Loucy (cell line): ENCODE results near the gene MNT.

Experiments
- H2AFZ ChIP-seq: fragments of 200-600 bp; sonication (generic); 2 replicates; pipeline ENCODE4 v1.6.0; 2016; ENCODE audit warnings: antibody characterized with exemption, mild to moderate bottlenecking, low read length, moderate library complexity
- H3F3A ChIP-seq: fragments of 200-600 bp; 2 replicates; pipeline ENCODE4 v1.6.0; 2016; ENCODE audit warnings: antibody characterized with exemption, low read depth, mild to moderate bottlenecking
- H3K27me3 ChIP-seq: fragments of 200-600 bp; sonication (generic); 2 replicates; pipeline ENCODE4 v1.6.1; 2014; ENCODE audit warnings: low read length, mild to moderate bottlenecking; ENCODE audit not compliant: insufficient read depth, poor library complexity, severe bottlenecking
- H3K36me3 ChIP-seq: fragments of 200-600 bp; sonication (generic); 2 replicates; pipeline ENCODE4 v1.6.1; 2016; ENCODE audit warnings: low read length; ENCODE audit not compliant: insufficient read depth
- H3K4me1 ChIP-seq: fragments of 200-600 bp; sonication (generic); 2 replicates; pipeline ENCODE4 v1.5.1; 2014; ENCODE audit warnings: low read length, mild to moderate bottlenecking; ENCODE audit not compliant: insufficient read depth, poor library complexity, severe bottlenecking
- H3K4me2 ChIP-seq: fragments of 200-600 bp; sonication (generic); 2 replicates; pipeline ENCODE4 v1.6.0; 2014; ENCODE audit warnings: antibody characterized with exemption, low read length, low read depth, mild to moderate bottlenecking; ENCODE audit not compliant: poor library complexity, severe bottlenecking
- H3K4me3 ChIP-seq: fragments of 200-600 bp; sonication (generic); 2 replicates; pipeline ENCODE4 v1.5.1; 2014; ENCODE audit warnings: low read length, mild to moderate bottlenecking, mixed read lengths; ENCODE audit not compliant: poor library complexity, severe bottlenecking
- H3K79me2 ChIP-seq: fragments of 200-600 bp; sonication (generic); 2 replicates; pipeline ENCODE4 v1.6.1; 2014; ENCODE audit warnings: low read length; ENCODE audit not compliant: insufficient read depth
- H3K9ac ChIP-seq: fragments of 200-600 bp; sonication (generic); 2 replicates; pipeline ENCODE4 v1.6.0; 2014; ENCODE audit warnings: mild to moderate bottlenecking, low read depth, low read length, moderate library complexity; ENCODE audit not compliant: poor library complexity, severe bottlenecking
- H3K9me2 ChIP-seq: fragments of 200-600 bp; sonication (generic); replicated peaks from 2 replicates; pipeline ENCODE4 v1.6.1; 2016; ENCODE audit warnings: low read depth, low read length, mixed read lengths
- H3K9me3 ChIP-seq: fragments of 200-600 bp; sonication (generic); 2 replicates; pipeline ENCODE4 v1.6.1; 2014; ENCODE audit warnings: mild to moderate bottlenecking, antibody characterized with exemption, low read length, low read depth; ENCODE audit not compliant: insufficient read depth
- H4K20me1 ChIP-seq: fragments of 200-600 bp; sonication (generic); 2 replicates; pipeline ENCODE4 v1.6.0; 2014; ENCODE audit warnings: antibody characterized with exemption, low read length, mild to moderate bottlenecking; ENCODE audit not compliant: insufficient read depth, poor library complexity, severe bottlenecking
- EZH2phosphoT487 ChIP-seq: fragments of 200-600 bp; IDR thresholded peaks from 2 replicates; pipeline ENCODE4 v1.6.1; 2018; ENCODE audit warnings: antibody characterized with exemption, mild to moderate bottlenecking, moderate library complexity, borderline replicate concordance
- TF ChIP-seq, protein P1 (sequence below): fragments of 200-600 bp; sonication (generic); conservative IDR thresholded peaks from 2 replicates; pipeline ENCODE4 v1.5.1; 2014; ENCODE audit warnings: mild to moderate bottlenecking, antibody characterized with exemption, low read length

Gene MNT

DNA sequence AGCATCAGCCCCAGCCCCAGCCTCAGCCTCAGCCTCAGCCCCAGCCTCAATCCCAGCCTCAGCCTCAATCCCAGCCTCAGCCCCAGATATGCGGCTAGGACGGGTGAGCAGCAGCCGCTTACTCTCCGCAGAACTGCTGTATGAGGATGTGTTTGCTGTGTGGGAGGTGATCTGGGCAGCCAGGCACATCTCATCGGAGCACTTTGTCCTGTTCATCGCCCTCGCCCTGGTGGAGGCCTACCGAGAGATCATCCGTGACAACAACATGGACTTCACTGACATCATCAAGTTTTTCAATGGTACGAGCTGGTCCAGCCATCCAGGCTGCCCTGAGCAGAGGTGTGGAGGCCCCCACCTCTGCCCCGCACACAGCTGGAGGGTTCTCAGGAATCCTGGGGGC, 22.0 kb downstream of the MNT start:
- H3K79me2 ChIP-seq: no peaks in the 10 kb centered on the region
- H3K9ac ChIP-seq: no peak overlapping the region
- H2AFZ ChIP-seq: no peak overlapping the region
- H3F3A ChIP-seq: no peaks in the 10 kb centered on the region
- H3K4me2 ChIP-seq: no peak overlapping the region
- H3K9me3 ChIP-seq: no peaks in the 10 kb centered on the region
- H3K27me3 ChIP-seq: no peaks in the 10 kb centered on the region
- no peaks in the 10 kb centered on the region for H4K20me1 ChIP-seq
- H3K4me3 ChIP-seq: no peak overlapping the region
- H3K36me3 ChIP-seq: no peaks in the 10 kb centered on the region
- TF ChIP-seq, protein P1, sequence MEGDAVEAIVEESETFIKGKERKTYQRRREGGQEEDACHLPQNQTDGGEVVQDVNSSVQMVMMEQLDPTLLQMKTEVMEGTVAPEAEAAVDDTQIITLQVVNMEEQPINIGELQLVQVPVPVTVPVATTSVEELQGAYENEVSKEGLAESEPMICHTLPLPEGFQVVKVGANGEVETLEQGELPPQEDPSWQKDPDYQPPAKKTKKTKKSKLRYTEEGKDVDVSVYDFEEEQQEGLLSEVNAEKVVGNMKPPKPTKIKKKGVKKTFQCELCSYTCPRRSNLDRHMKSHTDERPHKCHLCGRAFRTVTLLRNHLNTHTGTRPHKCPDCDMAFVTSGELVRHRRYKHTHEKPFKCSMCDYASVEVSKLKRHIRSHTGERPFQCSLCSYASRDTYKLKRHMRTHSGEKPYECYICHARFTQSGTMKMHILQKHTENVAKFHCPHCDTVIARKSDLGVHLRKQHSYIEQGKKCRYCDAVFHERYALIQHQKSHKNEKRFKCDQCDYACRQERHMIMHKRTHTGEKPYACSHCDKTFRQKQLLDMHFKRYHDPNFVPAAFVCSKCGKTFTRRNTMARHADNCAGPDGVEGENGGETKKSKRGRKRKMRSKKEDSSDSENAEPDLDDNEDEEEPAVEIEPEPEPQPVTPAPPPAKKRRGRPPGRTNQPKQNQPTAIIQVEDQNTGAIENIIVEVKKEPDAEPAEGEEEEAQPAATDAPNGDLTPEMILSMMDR: no peak
- no peak for TF ChIP-seq EZH2phosphoT487
- no peaks in the 10 kb centered on the region for H3K4me1 ChIP-seq
- no peaks in the 10 kb centered on the region for H3K9me2 ChIP-seq

DNA sequence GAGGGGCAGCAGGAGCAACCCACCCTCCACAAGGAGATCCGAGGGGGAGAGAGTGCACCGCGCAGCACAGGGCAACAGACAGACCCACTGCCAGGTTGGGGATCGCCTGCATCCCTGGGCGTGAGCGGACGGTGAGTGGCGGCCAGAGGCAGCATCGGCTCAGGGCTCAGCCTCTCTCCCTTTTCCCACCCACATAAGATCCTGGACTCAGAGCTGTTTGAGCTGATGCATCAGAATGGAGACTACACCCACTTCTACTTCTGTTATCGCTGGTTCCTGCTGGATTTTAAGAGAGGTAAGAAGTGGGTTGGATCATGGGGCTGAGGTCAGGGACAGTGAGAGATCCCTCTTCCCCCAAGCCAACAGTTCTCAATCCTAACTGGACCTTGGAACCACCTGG, 23.2 kb downstream of the MNT start:
- no peaks in the 10 kb centered on the region for H3K9me3 ChIP-seq
- TF ChIP-seq, protein P1: no peak
- no peak for TF ChIP-seq EZH2phosphoT487
- no peaks in the 10 kb centered on the region for H3K4me1 ChIP-seq
- H3K4me2 ChIP-seq: no peak overlapping the region
- H3K9ac ChIP-seq: no peak overlapping the region
- no peaks in the 10 kb centered on the region for H3K9me2 ChIP-seq
- no peaks in the 10 kb centered on the region for H3F3A ChIP-seq
- H3K4me3 ChIP-seq: no peak overlapping the region
- H3K27me3 ChIP-seq: no peaks in the 10 kb centered on the region
- no peaks in the 10 kb centered on the region for H3K79me2 ChIP-seq
- H3K36me3 ChIP-seq: no peaks in the 10 kb centered on the region
- H2AFZ ChIP-seq: no peak overlapping the region
- no peaks in the 10 kb centered on the region for H4K20me1 ChIP-seq

DNA sequence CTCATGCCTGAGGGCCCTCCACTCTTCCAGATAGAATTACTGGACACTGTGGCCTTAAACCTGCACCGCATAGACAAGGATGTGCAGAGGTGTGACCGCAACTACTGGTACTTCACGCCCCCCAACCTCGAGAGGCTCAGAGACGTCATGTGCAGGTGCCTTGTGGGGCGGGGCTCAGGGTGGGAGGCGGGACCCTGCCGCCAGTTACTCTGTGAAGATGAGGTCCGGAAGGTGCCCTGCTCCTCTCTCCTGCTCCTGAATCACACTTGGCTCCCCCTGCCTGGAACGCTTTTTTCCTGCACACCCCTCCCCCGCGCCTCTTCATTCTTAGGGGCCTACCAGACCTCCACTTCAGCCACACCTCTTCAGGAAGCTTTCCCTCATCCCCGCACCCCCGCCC, 24.8 kb downstream of the MNT start:
- Histone ChIP-seq H3K79me2 (no peaks in the 10 kb centered on the region), H3K4me1 (no peaks in the 10 kb centered on the region), H3K9me2 (no peaks in the 10 kb centered on the region), H2AFZ (no peak overlapping the region), H3K9ac (no peak overlapping the region), H3K4me2 (no peak overlapping the region), H3F3A (no peaks in the 10 kb centered on the region), H3K4me3 (no peak overlapping the region), H3K27me3 (no peaks in the 10 kb centered on the region), H3K9me3 (no peaks in the 10 kb centered on the region), H3K36me3 (no peaks in the 10 kb centered on the region), H4K20me1 (no peaks in the 10 kb centered on the region)
- no peak for TF ChIP-seq EZH2phosphoT487
- TF ChIP-seq, protein P1: no peak
